OCI-LY3 (cell line): ENCODE results near the gene TBXT.

Source experiments
- EZH2phosphoT487 ChIP-seq: fragments of 200-600 bp; shearing (Covaris generic); IDR thresholded peaks from 2 replicates; pipeline ENCODE4 v1.6.1; 2018; ENCODE audit warnings: antibody characterized with exemption, mixed run types, low read depth
- TF ChIP-seq, protein P1 (sequence below): fragments of 200-600, 300-600 bp; sonication (generic); IDR thresholded peaks from 2 replicates; pipeline ENCODE4 v1.5.1; 2014; ENCODE audit warnings: antibody characterized with exemption, low read length, low read depth

GRCh38 chr6:166195860-166196238 is 28.2 kb upstream of the TBXT start:
- TF ChIP-seq, protein P1, sequence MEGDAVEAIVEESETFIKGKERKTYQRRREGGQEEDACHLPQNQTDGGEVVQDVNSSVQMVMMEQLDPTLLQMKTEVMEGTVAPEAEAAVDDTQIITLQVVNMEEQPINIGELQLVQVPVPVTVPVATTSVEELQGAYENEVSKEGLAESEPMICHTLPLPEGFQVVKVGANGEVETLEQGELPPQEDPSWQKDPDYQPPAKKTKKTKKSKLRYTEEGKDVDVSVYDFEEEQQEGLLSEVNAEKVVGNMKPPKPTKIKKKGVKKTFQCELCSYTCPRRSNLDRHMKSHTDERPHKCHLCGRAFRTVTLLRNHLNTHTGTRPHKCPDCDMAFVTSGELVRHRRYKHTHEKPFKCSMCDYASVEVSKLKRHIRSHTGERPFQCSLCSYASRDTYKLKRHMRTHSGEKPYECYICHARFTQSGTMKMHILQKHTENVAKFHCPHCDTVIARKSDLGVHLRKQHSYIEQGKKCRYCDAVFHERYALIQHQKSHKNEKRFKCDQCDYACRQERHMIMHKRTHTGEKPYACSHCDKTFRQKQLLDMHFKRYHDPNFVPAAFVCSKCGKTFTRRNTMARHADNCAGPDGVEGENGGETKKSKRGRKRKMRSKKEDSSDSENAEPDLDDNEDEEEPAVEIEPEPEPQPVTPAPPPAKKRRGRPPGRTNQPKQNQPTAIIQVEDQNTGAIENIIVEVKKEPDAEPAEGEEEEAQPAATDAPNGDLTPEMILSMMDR = no peak
- no peak for TF ChIP-seq EZH2phosphoT487
